Activated T-cell treated with anti-CD3 and anti-CD28 coated beads for 4 hours (primary cell): ENCODE measurements around the gene DCLK1.
"Not testable (repeated sequence)": the region's sequence is repeated elsewhere in the genome, so short reads cannot be mapped to it uniquely, and the experiment has no call there.

Experiments used
- DNase-seq: peaks from one replicate; pipeline ENCODE4 v3.0.0-alpha.2; 2020

The DCLK1 gene

GRCh38 chr13:36082806-36083205 is 48.4 kb downstream of the DCLK1 start:
- DNase-seq = no peak

DNA sequence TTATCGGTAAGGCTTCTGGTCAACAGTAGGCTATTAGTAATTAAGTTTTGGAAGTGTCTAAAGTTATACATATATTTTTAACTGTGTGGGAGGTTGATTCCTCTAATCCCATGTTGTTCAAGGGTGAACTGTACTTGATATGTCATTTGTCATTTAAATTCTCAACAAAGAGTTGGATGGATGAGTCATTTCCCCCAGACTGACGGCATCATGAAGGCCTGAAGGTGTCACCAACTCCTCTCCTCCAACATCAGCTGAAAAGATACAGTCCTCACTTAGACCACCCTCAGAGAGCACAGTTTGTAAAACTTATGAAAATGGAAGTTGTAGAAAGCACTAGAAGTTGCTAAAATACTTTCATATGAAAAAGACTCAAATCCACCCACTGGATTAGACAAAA is 48.8 kb downstream of the DCLK1 start:
- DNase-seq = no peak

DNA sequence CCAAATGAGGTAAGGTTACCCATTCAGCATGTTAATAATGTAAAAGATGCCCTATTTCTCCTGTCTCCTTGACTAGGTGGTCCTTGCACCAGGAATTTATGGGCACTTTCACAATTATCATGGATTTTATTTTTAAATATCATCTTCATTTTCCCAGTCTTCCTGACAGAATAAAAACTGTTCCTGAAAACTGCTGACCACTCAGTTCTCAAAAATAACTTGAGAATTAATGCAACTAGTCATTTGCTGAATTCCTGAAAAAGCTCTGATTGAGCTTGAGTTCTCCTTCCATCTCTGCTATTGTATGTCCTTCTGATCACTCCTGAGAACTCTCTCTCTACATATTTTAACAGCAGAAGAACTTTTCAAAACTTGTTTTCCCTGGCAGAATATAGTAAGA is 55.0 kb downstream of the DCLK1 start:
- DNase-seq = no peak

DNA sequence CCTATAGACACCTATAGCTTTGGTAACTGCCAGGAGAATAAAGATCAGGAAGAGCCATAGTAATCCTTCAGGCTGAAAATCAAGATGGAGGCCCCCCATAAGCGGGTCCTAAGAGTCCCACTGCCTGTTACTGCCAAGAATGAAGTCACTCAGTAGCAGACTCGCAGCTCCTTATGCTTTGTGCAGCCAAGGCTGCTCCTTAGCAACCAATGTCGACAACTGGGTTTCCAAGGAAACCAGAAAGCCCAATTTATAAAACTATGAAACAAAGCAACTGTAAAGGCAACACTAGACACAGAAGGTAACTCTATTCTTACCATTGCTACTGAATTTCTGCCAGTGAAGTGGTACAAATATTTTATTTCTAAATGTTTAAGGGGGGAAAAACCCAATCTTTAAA is 56.5 kb downstream of the DCLK1 start:
- no peak for DNase-seq

GRCh38 chr13:36072152-36072935 is 58.8 kb downstream of the DCLK1 start:
- DNase-seq = no peak

DNA sequence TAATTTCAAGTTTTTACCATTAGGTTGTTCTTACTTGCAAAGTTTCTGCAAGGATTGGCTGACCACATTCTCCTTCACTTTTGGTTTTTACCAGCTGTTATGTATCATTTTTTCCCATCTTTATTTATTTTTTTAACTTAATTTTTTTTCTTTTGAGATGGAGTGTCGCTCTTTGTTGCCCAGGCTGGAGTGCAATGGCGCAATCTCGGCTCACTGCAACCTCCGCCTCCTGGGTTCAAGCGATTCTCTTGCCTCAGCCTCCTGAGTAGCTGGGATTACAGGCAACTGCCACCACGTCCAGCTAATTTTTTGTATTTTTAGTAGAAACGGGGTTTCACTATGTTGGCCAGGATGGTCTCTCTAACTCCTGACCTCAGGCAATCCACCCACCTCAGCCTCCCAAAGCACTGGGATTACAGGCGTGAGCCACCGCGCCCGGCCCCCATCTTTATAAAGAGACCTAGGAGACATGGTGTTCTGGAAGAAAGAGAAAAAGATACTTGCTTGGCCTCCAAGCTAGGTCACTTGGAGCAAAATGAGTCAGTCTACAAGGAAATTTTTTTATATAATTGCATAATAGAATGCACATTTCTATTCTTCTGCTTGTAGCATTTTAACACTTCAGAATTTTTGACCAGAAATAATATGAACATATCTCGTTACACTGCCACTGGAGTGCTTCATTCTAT is 60.5 kb downstream of the DCLK1 start:
- not testable (repeated sequence) for DNase-seq

- no peak for DNase-seq
Observed at GRCh38 chr13:36069881-36070366, 61.3 kb downstream of the DCLK1 start.

DNA sequence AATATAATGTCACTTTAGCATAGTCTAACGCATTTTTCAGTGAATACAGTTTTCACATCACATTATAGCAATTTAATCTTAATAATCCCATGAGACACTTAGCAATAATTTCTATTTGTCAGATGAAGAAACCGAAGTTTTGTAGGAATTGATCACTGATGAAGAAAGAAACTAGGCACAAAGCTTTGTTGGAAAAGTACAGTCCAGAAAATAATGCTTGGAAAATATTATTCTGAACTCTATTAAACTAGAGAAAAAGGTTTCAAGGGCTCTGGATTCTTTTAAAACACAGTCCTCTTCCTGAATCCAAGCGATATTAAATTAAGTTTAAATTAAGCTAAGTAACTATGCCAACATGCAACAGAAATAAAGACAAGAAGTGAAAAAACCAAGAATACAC is 62.2 kb downstream of the DCLK1 start:
- DNase-seq = no peak

- no peak for DNase-seq
Observed at GRCh38 chr13:36068566-36068965, 62.6 kb downstream of the DCLK1 start.

- DNase-seq = no peak
Observed at GRCh38 chr13:36067746-36068381, 63.3 kb downstream of the DCLK1 start.

DNA sequence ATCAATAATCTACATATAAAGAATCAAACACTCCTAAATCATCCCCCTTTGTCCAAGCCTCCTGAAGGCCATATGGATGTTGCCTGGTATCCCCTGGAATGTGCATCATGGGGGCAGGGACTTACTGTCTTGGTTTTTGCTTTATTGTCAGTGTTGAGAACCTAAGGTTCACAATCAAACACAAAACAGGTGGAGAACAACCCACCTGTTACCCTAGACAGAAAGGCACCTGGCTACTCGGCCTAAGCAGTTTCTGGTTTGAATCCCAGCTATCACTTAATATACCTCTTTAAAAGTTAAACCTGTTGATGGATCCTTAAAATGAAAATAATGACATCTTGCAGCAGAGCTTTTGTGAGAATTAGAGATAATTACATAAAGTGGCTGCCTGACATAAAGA is 68.9 kb downstream of the DCLK1 start:
- DNase-seq = no peak

- no peak for DNase-seq
Observed at GRCh38 chr13:36061621-36062020, 69.6 kb downstream of the DCLK1 start.

GRCh38 chr13:36061054-36061453 is 70.1 kb downstream of the DCLK1 start:
- no peak for DNase-seq

DNA sequence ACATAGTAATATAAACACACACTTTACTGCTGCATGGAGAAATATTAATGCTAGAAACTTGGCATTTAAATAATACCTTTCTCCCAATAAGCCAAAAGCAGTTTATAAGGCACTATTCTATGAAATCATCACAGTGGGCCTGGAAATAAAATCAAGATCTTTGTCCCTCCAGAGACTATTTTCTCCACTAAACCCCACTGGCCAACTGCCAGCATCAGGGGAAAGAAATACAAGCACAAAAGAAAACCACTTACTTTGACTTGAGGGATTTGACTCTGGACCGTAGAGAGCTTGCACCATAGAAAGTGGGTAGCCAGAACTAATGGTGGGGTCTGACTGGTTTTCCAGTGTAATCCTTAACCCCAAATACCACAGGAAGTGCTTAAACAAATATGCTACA is 71.9 kb downstream of the DCLK1 start:
- no peak for DNase-seq

DNA sequence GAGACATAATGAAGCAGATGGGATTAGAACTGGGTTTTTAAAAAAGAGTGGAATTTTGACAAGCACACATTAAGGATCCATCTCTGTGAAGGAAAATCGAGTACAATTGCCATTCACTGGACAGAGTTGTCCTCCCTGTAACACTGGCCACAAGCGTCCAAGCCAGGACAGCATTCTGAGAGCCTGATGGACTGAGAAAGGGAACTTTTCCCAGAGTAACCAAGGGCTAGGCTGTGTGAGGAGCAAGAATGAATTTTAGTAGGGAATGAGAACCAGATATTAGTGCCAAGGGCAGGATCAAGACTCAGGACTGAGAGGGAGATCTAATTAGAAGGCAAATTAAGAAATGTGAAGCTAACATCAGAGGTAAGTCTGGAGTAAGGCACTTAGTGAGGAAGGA is 73.1 kb downstream of the DCLK1 start:
- DNase-seq = no peak

GRCh38 chr13:36057547-36057946 is 73.6 kb downstream of the DCLK1 start:
- no peak for DNase-seq

- DNase-seq = no peak
Observed at GRCh38 chr13:36057041-36057440, 74.1 kb downstream of the DCLK1 start.

- DNase-seq = no peak
Observed at GRCh38 chr13:36055366-36055765, 75.8 kb downstream of the DCLK1 start.

- DNase-seq = no peak
Observed at GRCh38 chr13:36054041-36054440, 77.1 kb downstream of the DCLK1 start.

GRCh38 chr13:36051082-36051481 is 80.1 kb downstream of the DCLK1 start:
- DNase-seq = no peak

GRCh38 chr13:36046672-36047071 is 84.5 kb downstream of the DCLK1 start:
- no peak for DNase-seq

DNA sequence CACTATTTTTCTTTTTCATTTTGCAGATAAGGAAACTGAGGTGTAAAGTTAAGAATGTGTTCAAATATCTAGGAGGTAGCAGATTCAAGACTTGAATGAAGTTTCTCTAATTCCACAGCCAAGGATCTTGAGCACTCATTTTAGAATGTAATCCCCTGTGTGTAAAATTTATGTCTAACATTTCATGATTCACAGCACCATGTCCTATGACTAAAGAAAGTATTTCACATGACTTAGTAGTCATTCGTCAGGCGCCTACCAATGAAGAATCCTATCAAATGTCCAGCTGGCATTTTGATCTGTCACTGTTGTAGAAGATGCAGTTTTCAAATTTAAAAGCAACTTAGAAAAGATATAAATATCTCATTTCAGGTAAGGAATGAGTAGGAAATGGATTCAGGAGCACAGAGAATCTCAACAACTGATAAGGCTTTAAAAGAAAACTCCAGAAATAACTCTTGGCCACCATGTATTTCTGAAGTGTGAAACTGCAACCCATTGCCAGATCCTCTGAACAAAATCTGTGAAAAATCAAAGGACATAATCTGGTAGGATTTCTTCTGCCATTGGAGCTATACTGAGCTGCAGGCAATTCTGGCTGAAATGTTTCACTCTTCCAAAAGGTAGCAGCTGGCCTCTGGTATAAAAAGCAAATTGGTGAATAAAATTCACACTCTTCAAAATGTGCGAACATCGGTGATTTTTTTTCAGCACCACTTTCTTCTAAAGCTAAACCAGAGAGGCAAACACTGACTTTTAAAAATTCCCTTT is 92.2 kb downstream of the DCLK1 start:
- DNase-seq = no peak

GRCh38 chr13:36033035-36033434 is 98.1 kb downstream of the DCLK1 start:
- no peak for DNase-seq
